SU-DHL-6 (cell line): Measurements from ENCODE around the gene ARHGAP10.

Experiments used
- EZH2phosphoT487 ChIP-seq: fragments of 200-600 bp; sonication (generic), shearing (Covaris generic); conservative IDR thresholded peaks from 2 replicates; pipeline ENCODE4 v1.6.1; 2018; ENCODE audit warnings: mild to moderate bottlenecking, antibody characterized with exemption, low read length, moderate library complexity, mixed read lengths
- TF ChIP-seq, protein P1 (sequence below): fragments of 200-600 bp; sonication (generic); IDR thresholded peaks from one replicate; pipeline ENCODE4 v1.5.1; 2017; ENCODE audit warnings: antibody characterized with exemption, mild to moderate bottlenecking, low read length, moderate library complexity; ENCODE audit not compliant: insufficient read depth, poor library complexity, severe bottlenecking

DNA sequence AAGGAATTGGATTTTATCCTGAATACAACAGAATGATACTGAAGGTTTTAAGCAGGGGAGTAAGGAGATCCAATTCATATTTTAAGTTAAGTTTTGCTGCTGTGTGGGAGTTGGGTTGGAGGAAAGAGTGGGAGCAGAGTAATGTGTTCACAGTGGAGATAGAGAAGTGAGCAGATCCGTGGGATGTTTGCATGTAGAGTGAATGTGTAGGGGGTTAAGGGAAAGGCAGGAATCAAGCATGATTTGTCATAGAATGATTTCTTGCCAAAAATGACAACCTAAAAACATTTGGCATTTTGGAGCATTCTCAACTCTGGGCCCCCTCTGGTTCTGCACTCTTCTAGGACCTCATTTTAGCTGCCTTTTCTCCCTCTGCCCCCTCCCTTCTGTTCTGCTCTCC is 76.6 kb downstream of the ARHGAP10 start:
- TF ChIP-seq, protein P1, sequence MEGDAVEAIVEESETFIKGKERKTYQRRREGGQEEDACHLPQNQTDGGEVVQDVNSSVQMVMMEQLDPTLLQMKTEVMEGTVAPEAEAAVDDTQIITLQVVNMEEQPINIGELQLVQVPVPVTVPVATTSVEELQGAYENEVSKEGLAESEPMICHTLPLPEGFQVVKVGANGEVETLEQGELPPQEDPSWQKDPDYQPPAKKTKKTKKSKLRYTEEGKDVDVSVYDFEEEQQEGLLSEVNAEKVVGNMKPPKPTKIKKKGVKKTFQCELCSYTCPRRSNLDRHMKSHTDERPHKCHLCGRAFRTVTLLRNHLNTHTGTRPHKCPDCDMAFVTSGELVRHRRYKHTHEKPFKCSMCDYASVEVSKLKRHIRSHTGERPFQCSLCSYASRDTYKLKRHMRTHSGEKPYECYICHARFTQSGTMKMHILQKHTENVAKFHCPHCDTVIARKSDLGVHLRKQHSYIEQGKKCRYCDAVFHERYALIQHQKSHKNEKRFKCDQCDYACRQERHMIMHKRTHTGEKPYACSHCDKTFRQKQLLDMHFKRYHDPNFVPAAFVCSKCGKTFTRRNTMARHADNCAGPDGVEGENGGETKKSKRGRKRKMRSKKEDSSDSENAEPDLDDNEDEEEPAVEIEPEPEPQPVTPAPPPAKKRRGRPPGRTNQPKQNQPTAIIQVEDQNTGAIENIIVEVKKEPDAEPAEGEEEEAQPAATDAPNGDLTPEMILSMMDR = no peak
- no peak for TF ChIP-seq EZH2phosphoT487
